Right lobe of liver (tissue), 4 donors: Measurements from ENCODE around the gene C7orf33.

Experiments
- CTCF ChIP-seq, 4 donors: fragments of 200-600 bp in 3 of 4; fragments of 450-650 bp in 1 of 4; IDR thresholded peaks; one replicate each; pipeline versions ENCODE4 v1.5.1 to v1.8.0; 2016 to 2022; ENCODE audit warnings: antibody characterized with exemption in 4 of 4, mild to moderate bottlenecking in 2 of 4
- POLR2A ChIP-seq: fragments of 450-650 bp; IDR thresholded peaks from one replicate; pipeline ENCODE4 v1.6.1; 2017; ENCODE audit warnings: antibody characterized with exemption, mild to moderate bottlenecking
- donor health status: DM: no; HTN: no; CAD: no.
- donor health status: DM: no; HTN: no; CAD: no.
- donor health status: DM: no; HTN: yes; CAD: no.

- TF ChIP-seq POLR2A = no peak
- TF ChIP-seq CTCF (IDR thresholded peaks at IDR 0.05) = no peak
These were observed 67.4 kb downstream of the C7orf33 start for GRCh38 chr7:148657929-148658328.
